ENCODE data around the gene EVI5. TPM values are rescaled to one million over a fixed set of nuclear protein-coding genes. Genes with fewer than 3 reads are reported as not detected.

EVI5 gene
- total RNA-seq, 4 donors from 2014 or later: 48.7 to 70.7 (median 50.8) TPM

GRCh38 chr1:92511541-92511940 is 273.4 kb downstream of the EVI5 start:
- 93 to 96% methylated on average over 4 of the region's 4 CpGs for WGBS, 2 donors
- H3K36me3 ChIP-seq: peaks cover 0 to 20% (median 0%) of the 10 kb centered on the region in 3 donors
- H3K9me3 ChIP-seq: no peaks in the 10 kb centered on the region
- TF ChIP-seq POLR2A (IDR thresholded peaks at IDR 0.05): no peak
- TF ChIP-seq EP300 (IDR thresholded peaks at IDR 0.05): no peak
- H3K27me3 ChIP-seq: no peaks in the 10 kb centered on the region
- H3K27ac ChIP-seq: no peak overlapping the region
- no peaks in the 10 kb centered on the region for H3K4me1 ChIP-seq
- DNase-seq (ENCODE audit: low spot score in 2 of 2): no peak
- H3K4me3 ChIP-seq: no peak overlapping the region

- Histone ChIP-seq H3K36me3 (peaks cover 0 to 20% (median 0%) of the 10 kb centered on the region in 3 donors), H3K27ac (no peak overlapping the region), H3K9me3 (no peaks in the 10 kb centered on the region), H3K4me3 (no peak overlapping the region), H3K4me1 (no peaks in the 10 kb centered on the region), H3K27me3 (no peaks in the 10 kb centered on the region)
- 98 to 100% methylated on average over 1 of the region's 1 CpG for WGBS, 2 donors
- TF ChIP-seq EP300 (IDR thresholded peaks at IDR 0.05) (no peak), CTCF (IDR thresholded peaks at IDR 0.05) (no peak), POLR2A (IDR thresholded peaks at IDR 0.05) (no peak)
- no peak for DNase-seq (ENCODE audit: low spot score in 2 of 2)
These were observed 275.3 kb downstream of the EVI5 start for GRCh38 chr1:92509619-92510018.

- Histone ChIP-seq H3K27me3 (no peaks in the 10 kb centered on the region), H3K4me1 (no peaks in the 10 kb centered on the region), H3K4me3 (no peak overlapping the region), H3K27ac (no peak overlapping the region), H3K36me3 (peaks cover 0 to 6% (median 0%) of the 10 kb centered on the region in 3 donors), H3K9me3 (no peaks in the 10 kb centered on the region)
- WGBS, 2 donors: 64 to 74% methylated on average over 6 of the region's 6 CpGs
- DNase-seq (ENCODE audit: low spot score in 2 of 2): no peak
- TF ChIP-seq CTCF (IDR thresholded peaks at IDR 0.05) (no peak), EP300 (IDR thresholded peaks at IDR 0.05) (no peak), POLR2A (IDR thresholded peaks at IDR 0.05) (no peak)
These were observed 279.8 kb downstream of the EVI5 start for GRCh38 chr1:92505015-92505692.

DNA sequence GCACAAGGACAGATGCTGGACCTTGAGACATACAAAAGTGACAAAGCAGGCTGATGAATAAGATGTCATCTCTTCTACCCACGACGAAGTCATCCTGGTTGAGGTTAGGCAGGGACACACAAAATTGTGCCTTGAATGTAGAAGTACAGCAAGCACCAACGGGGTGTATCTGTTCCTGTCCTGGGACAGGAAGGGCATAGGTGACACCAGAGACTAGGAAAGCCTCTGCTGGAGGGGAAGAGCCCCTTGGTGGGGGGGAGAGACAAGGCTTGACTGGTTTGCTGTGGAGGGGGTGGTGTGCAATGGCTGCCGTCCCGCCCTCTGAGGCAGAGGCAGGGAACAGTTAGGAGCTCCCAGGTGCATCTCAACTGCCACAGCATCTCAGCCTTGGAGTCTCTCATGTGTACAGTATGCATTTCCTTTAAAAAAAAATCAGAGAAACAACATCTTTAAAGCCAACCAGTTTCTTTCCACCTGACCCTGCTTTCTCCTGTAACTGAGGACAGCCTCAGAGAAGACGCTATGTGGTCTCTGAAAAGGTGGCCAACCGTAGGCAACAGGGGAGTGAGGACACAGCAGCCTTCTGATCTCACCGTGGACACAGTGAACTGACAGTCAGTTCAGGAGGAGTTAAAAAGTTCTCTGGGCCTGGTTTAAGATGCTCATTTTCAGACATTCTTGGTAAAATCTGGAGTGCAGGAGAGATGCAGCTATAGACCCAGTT is 280.5 kb downstream of the EVI5 start:
- no peak for TF ChIP-seq POLR2A (IDR thresholded peaks at IDR 0.05)
- TF ChIP-seq EP300 (IDR thresholded peaks at IDR 0.05): no peak
- no peak for TF ChIP-seq CTCF (IDR thresholded peaks at IDR 0.05)
- WGBS, 2 donors: 75 to 83% methylated on average over 8 of the region's 8 CpGs
- Histone ChIP-seq H3K27me3 (no peaks in the 10 kb centered on the region), H3K27ac (no peak overlapping the region), H3K36me3 (peaks cover 0 to 6% (median 0%) of the 10 kb centered on the region in 3 donors), H3K4me1 (no peaks in the 10 kb centered on the region), H3K9me3 (no peaks in the 10 kb centered on the region), H3K4me3 (no peak overlapping the region)
- no peak for DNase-seq (ENCODE audit: low spot score in 2 of 2)

DNA sequence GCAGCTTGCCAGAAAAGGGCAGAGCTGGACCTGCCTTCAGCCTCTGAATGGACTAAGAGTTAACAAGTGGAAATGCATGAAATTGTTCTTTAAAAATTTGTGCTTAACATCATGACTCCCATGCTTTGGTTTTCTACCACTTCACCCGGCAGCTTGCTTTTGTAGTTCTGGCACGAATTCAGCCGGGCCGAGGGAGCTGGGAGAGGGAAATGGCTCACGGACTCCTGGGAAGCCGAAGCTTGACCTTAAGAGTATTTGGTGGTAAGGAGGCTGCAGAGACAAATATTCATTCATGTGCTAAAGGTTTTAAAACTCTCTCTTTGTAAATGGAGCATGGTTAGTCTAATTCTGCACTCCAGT is 281.0 kb downstream of the EVI5 start:
- H3K9me3 ChIP-seq: no peaks in the 10 kb centered on the region
- H3K27ac ChIP-seq: no peak overlapping the region
- H3K36me3 ChIP-seq: peaks cover 0 to 6% (median 0%) of the 10 kb centered on the region in 3 donors
- TF ChIP-seq POLR2A (IDR thresholded peaks at IDR 0.05): no peak
- TF ChIP-seq CTCF (IDR thresholded peaks at IDR 0.05): no peak
- no peak for TF ChIP-seq EP300 (IDR thresholded peaks at IDR 0.05)
- H3K4me1 ChIP-seq: no peaks in the 10 kb centered on the region
- WGBS, 2 donors: 22 to 44% methylated on average over 6 of the region's 6 CpGs
- DNase-seq (ENCODE audit: low spot score in 2 of 2): no peak
- no peaks in the 10 kb centered on the region for H3K27me3 ChIP-seq
- no peak overlapping the region for H3K4me3 ChIP-seq

All from tibial nerve (tissue), 4 donors.